ENCODE data around the gene NAXE.
"Not testable (repeated sequence)": the region's sequence is repeated elsewhere in the genome, so short reads cannot be mapped to it uniquely, and the experiment has no call there.

Gene NAXE

GRCh38 chr1:156594190-156594589 lies 2.6 kb downstream of the NAXE start:
- DNase-seq, result no peak

- DNase-seq, result no peak
These were observed 3.4 kb downstream of the NAXE start for GRCh38 chr1:156595016-156595415.

GRCh38 chr1:156596426-156596825 lies 4.8 kb downstream of the NAXE start:
- no peak for DNase-seq

GRCh38 chr1:156598125-156598524 lies 6.5 kb downstream of the NAXE start:
- DNase-seq, result no peak

- no peak for DNase-seq
These were observed 7.3 kb downstream of the NAXE start for GRCh38 chr1:156598731-156599432.

- DNase-seq, result peak in 1 of 2 experiments; percentile 30
These were observed 8.2 kb downstream of the NAXE start for GRCh38 chr1:156599811-156600210.

GRCh38 chr1:156600733-156601121 lies 9.2 kb downstream of the NAXE start:
- peak in 1 of 2 experiments; percentile 62 for DNase-seq

GRCh38 chr1:156601122-156601830 lies 9.7 kb downstream of the NAXE start, which contains the start of gene GPATCH4:
Gene GPATCH4, minus strand, starts transcription at chr1:156601479.
- DNase-seq, result peak; percentile 90 to 95

GRCh38 chr1:156601892-156602291 lies 10.3 kb downstream of the NAXE start:
- no peak for DNase-seq

GRCh38 chr1:156602557-156602993 lies 11.0 kb downstream of the NAXE start:
- DNase-seq, result peak in 1 of 2 experiments; percentile 55

GRCh38 chr1:156607344-156607743 lies 15.8 kb downstream of the NAXE start:
- DNase-seq, result not testable (repeated sequence)

GRCh38 chr1:156608036-156608674 lies 16.6 kb downstream of the NAXE start:
- peak; percentile 87 to 95 for DNase-seq

- DNase-seq, result peak; percentile 70 to 91
These were observed 17.4 kb downstream of the NAXE start for GRCh38 chr1:156608981-156609380.

GRCh38 chr1:156610072-156610471 lies 18.5 kb downstream of the NAXE start:
- DNase-seq, result not testable (repeated sequence)

GRCh38 chr1:156612666-156613065 lies 21.1 kb downstream of the NAXE start:
- no peak for DNase-seq

- no peak for DNase-seq
These were observed 24.4 kb downstream of the NAXE start for GRCh38 chr1:156615946-156616345.

GRCh38 chr1:156616463-156616862 lies 24.9 kb downstream of the NAXE start:
- DNase-seq, result peak; percentile 90 to 91

GRCh38 chr1:156618853-156619581 lies 27.4 kb downstream of the NAXE start, which contains the start of gene HAPLN2:
Gene HAPLN2, plus strand, starts transcription at chr1:156619415. Its CDS starts 4,076 bp downstream, at chr1:156623491.
- peak; percentile 63 to 85 for DNase-seq

- no peak for DNase-seq
These were observed 28.0 kb downstream of the NAXE start for GRCh38 chr1:156619582-156619955.

- DNase-seq, result no peak
These were observed 31.2 kb downstream of the NAXE start for GRCh38 chr1:156622581-156623297.

GRCh38 chr1:156623946-156624813 lies 32.6 kb downstream of the NAXE start:
- DNase-seq, result peak; percentile 82 to 95
